ENCODE results near the gene TLX2. TPM values are rescaled to one million over a fixed set of nuclear protein-coding genes. Genes with fewer than 3 reads are reported as not detected.

Gene TLX2
- polyA plus RNA-seq, 6 donors from 2014 or later = not detected

DNA sequence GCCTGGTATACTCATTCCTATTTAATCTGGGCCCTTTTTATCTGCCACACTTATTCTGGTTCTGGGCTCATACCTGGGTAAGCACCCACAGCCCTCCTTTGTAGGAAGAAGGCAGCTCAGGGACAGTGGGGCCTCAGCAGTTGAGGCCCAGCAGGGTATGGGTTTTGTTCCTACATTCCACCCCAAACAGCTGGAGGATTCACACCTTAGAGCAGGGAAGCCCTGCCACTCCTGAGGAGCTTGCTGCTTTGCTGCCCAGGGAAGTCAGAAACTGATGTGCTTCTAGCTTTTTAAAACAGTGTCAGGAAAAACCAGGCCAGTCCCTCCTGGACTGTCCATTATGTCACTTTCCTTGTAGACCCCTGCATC is 13.7 kb upstream of the TLX2 start:
- Mint-ChIP-seq H3K27me3 (peaks cover 56 to 82% (median 63%) of the 10 kb centered on the region in 3 donors), H3K9me3 (no peaks in the 10 kb centered on the region), H3K4me3 (peak overlapping the region in 4 of 8 donors; percentile 12 to 55 (median 16)), H3K27ac (no peak overlapping the region), H3K36me3 (peaks cover 12 to 16% of the 10 kb centered on the region in 2 donors), H3K4me1 (peaks cover 37 to 70% (median 62%) of the 10 kb centered on the region in 3 donors)
- DNase-seq (no peak), ATAC-seq (ENCODE audit: low read depth in 2 of 2) (no peak)

- Mint-ChIP-seq H3K36me3 (peaks cover 12 to 23% of the 10 kb centered on the region in 2 donors), H3K27me3 (peaks cover 56 to 82% (median 63%) of the 10 kb centered on the region in 3 donors), H3K9me3 (no peaks in the 10 kb centered on the region), H3K4me1 (peaks cover 39 to 72% (median 63%) of the 10 kb centered on the region in 3 donors), H3K27ac (peak overlapping the region in 2 of 6 donors; percentile 34 to 77), H3K4me3 (peak overlapping the region in 7 of 8 donors; percentile 15 to 82 (median 81))
- ATAC-seq (ENCODE audit: low read depth in 2 of 2) (no peak), DNase-seq (no peak)
Observed at GRCh38 chr2:74501335-74502071, 12.7 kb upstream of the TLX2 start.

- Mint-ChIP-seq H3K27me3 (peaks cover 56 to 82% (median 63%) of the 10 kb centered on the region in 3 donors), H3K4me3 (peak overlapping the region; percentile 63 to 88 (median 81)), H3K9me3 (no peaks in the 10 kb centered on the region), H3K27ac (peak overlapping the region in 1 of 6 donors; percentile 39), H3K4me1 (peaks cover 47 to 79% (median 69%) of the 10 kb centered on the region in 3 donors), H3K36me3 (peaks cover 12 to 26% of the 10 kb centered on the region in 2 donors)
- ATAC-seq (ENCODE audit: low read depth in 2 of 2) (no peak), DNase-seq (no peak)
Observed at GRCh38 chr2:74502147-74502719, 12.0 kb upstream of the TLX2 start.

DNA sequence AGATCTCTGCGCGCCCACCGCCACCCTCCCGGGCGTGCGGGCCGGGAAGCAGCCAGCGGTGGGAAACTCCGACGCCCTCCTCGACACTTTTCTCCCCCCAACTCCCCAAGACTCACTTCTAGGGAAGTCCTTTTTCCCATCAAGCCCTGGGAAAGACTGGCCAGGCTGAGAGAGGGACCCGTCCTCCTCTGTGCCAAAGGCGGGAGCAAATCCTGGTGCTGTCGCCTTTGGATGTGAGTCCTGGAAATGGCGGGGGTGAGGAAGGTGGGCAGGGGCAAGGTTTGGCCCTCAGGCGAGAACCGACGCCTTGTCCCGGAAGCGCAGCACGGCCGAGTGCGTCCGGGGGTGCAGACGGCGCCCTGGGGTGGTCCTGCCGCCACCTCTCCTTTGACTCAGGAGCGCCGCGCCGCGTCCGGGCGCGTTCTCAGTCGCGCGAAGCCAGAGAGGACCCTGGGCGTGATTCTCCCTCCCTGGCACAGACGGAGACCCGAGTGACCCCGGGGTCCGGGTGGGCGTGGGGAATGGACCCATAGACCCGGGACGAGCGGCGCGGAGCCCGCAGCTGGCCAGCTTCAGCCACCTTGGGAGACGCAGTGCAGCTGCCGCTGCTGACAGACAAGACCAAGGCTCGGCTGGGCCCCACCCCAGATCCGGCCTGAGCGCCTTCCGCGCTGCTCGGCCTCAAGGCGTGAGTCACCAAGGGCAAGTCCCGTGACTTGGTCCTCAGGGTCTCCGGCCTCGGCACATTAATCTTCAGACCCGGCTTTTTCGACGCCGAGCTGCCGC is 11.3 kb upstream of the TLX2 start:
- Mint-ChIP-seq H3K27ac (no peak overlapping the region), H3K36me3 (peaks cover 12 to 26% of the 10 kb centered on the region in 2 donors), H3K4me3 (peak overlapping the region; percentile 63 to 88 (median 81)), H3K4me1 (peaks cover 45 to 76% (median 71%) of the 10 kb centered on the region in 3 donors), H3K27me3 (peaks cover 56 to 75% (median 57%) of the 10 kb centered on the region in 3 donors), H3K9me3 (peaks cover 0 to 2% (median 0%) of the 10 kb centered on the region in 7 donors)
- DNase-seq (peak; percentile 24), ATAC-seq (ENCODE audit: low read depth in 2 of 2) (no peak)

- Mint-ChIP-seq H3K4me1 (peaks cover 42 to 76% (median 71%) of the 10 kb centered on the region in 3 donors), H3K9me3 (peaks cover 0 to 2% (median 0%) of the 10 kb centered on the region in 7 donors), H3K27ac (peak overlapping the region in 2 of 6 donors; percentile 14 to 42), H3K27me3 (peaks cover 48 to 66% (median 49%) of the 10 kb centered on the region in 3 donors), H3K4me3 (peak overlapping the region; percentile 63 to 88 (median 81)), H3K36me3 (peaks cover 12 to 26% of the 10 kb centered on the region in 2 donors)
- ATAC-seq (ENCODE audit: low read depth in 2 of 2) (no peak), DNase-seq (no peak)
Observed at GRCh38 chr2:74503506-74504475, 10.5 kb upstream of the TLX2 start.

- Mint-ChIP-seq H3K36me3 (peaks cover 12 to 26% of the 10 kb centered on the region in 2 donors), H3K4me3 (peak overlapping the region; percentile 33 to 80 (median 63)), H3K27ac (no peak overlapping the region), H3K9me3 (peaks cover 0 to 2% (median 0%) of the 10 kb centered on the region in 7 donors), H3K4me1 (peaks cover 38 to 68% (median 66%) of the 10 kb centered on the region in 3 donors), H3K27me3 (peaks cover 44 to 61% (median 45%) of the 10 kb centered on the region in 3 donors)
- no peak for DNase-seq
- ATAC-seq (ENCODE audit: low read depth in 2 of 2) = no peak
Observed at GRCh38 chr2:74504591-74504990, 9.7 kb upstream of the TLX2 start.

GRCh38 chr2:74505448-74506246 is 8.6 kb upstream of the TLX2 start:
- Mint-ChIP-seq H3K4me3 (peak overlapping the region in 6 of 8 donors; percentile 5 to 93 (median 17)), H3K9me3 (peaks cover 0 to 3% (median 0%) of the 10 kb centered on the region in 7 donors), H3K36me3 (peaks cover 12 to 26% of the 10 kb centered on the region in 2 donors), H3K27ac (peak overlapping the region in 1 of 6 donors; percentile 81), H3K4me1 (peaks cover 38 to 59% (median 57%) of the 10 kb centered on the region in 3 donors), H3K27me3 (peaks cover 37 to 59% (median 44%) of the 10 kb centered on the region in 3 donors)
- DNase-seq (no peak), ATAC-seq (ENCODE audit: low read depth in 2 of 2) (no peak)

- peak; percentile 98 for DNase-seq
- peaks cover 34 to 56% (median 43%) of the 10 kb centered on the region in 3 donors for H3K27me3 Mint-ChIP-seq
- H3K27ac Mint-ChIP-seq = peak within 1 kb of the TSS; percentile 97 to 100 (median 100)
- peaks cover 12 to 26% of the 10 kb centered on the region in 2 donors for H3K36me3 Mint-ChIP-seq
- peak; percentile 90 to 92 for ATAC-seq (ENCODE audit: low read depth in 2 of 2)
- H3K9me3 Mint-ChIP-seq = peaks cover 0 to 3% (median 0%) of the 10 kb centered on the region in 7 donors
- H3K4me3 Mint-ChIP-seq = peak within 1 kb of the TSS; percentile 92 to 100 (median 100)
- H3K4me1 Mint-ChIP-seq = peaks cover 33 to 50% (median 48%) of the 10 kb centered on the region in 3 donors
Observed at GRCh38 chr2:74507145-74507925, 6.9 kb upstream of the TLX2 start, which contains the start of gene PCGF1. PCGF1 (minus strand) TSS chr2:74507695; CDS start chr2:74507668, 27 bp downstream.

GRCh38 chr2:74507926-74508520 is 6.2 kb upstream of the TLX2 start:
- Mint-ChIP-seq H3K9me3 (peaks cover 0 to 3% (median 0%) of the 10 kb centered on the region in 7 donors), H3K27me3 (peaks cover 40 to 56% (median 49%) of the 10 kb centered on the region in 3 donors), H3K27ac (peak overlapping the region; percentile 97 to 100 (median 100)), H3K4me1 (peaks cover 33 to 47% (median 41%) of the 10 kb centered on the region in 3 donors), H3K4me3 (peak overlapping the region; percentile 92 to 100 (median 100)), H3K36me3 (peaks cover 12 to 26% of the 10 kb centered on the region in 2 donors)
- no peak for DNase-seq
- ATAC-seq (ENCODE audit: low read depth in 2 of 2) = peak; percentile 6

DNA sequence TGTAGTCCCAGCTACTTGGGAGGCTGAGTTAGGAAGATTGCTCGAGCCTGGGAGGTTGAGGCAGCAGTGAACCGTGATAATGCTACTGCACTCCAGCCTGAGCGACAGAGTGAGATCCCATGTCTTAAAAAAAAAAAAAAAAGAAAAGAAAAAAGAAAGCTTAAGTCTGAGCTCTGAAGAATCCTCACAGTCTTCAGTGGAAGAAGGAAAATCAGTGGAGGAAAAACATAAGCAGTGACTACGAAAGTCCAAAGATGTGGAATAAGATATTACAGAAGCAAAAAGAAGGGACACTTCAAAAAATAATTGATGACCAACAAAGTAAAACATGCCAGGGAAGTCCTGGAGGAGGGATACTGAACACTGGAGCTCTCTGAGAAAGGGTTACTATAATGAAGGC is 4.0 kb upstream of the TLX2 start:
- H3K27ac Mint-ChIP-seq = no peak overlapping the region

More for the DNA sequence above, 4.0 kb upstream of the TLX2 start:
- no peak for DNase-seq
- no peak for ATAC-seq (ENCODE audit: low read depth in 2 of 2)
- peak overlapping the region in 1 of 8 donors; percentile 30 for H3K4me3 Mint-ChIP-seq
- H3K27me3 Mint-ChIP-seq = peaks cover 29 to 50% (median 42%) of the 10 kb centered on the region in 3 donors
- H3K4me1 Mint-ChIP-seq = peaks cover 23 to 29% (median 27%) of the 10 kb centered on the region in 3 donors
- H3K36me3 Mint-ChIP-seq = peaks cover under 1 to 13% of the 10 kb centered on the region in 2 donors
- H3K9me3 Mint-ChIP-seq = peaks cover 0 to 3% (median 0%) of the 10 kb centered on the region in 7 donors

Measured in naive B cell (primary cell).